Liver (tissue), 9 donors: Measurements from ENCODE around the gene FEM1C. TPM values are rescaled to one million over a fixed set of nuclear protein-coding genes. Genes with fewer than 3 reads are reported as not detected.

ENCODE experiments used
- DNase-seq: peaks from one replicate; pipeline ENCODE4 v3.0.0-alpha.2; 2017; ENCODE audit warnings: low spot score
- H3K27ac ChIP-seq, 2 donors: one replicate each; pipeline ENCODE4 v1.7.0; 2013; ENCODE audit warnings: inconsistent platforms in 2 of 2, low read length in 2 of 2, control low read depth in 1 of 2, low read depth in 1 of 2, mild to moderate bottlenecking in 1 of 2
- H3K27me3 ChIP-seq, 4 donors: one replicate each; pipeline versions ENCODE4 v1.6.1 to v1.7.0; 2013; ENCODE audit warnings: low read length in 3 of 4, inconsistent platforms in 1 of 4, mild to moderate bottlenecking in 1 of 4, moderate library complexity in 1 of 4; ENCODE audit not compliant: control insufficient read depth in 4 of 4, insufficient read depth in 4 of 4
- H3K36me3 ChIP-seq, 4 donors: one replicate each; pipeline versions ENCODE4 v1.6.1 to v1.7.0; 2013; ENCODE audit warnings: low read length in 3 of 4, mild to moderate bottlenecking in 3 of 4, low read depth in 1 of 4, moderate library complexity in 1 of 4; ENCODE audit not compliant: control insufficient read depth in 4 of 4, insufficient read depth in 3 of 4
- H3K4me1 ChIP-seq, 4 donors: one replicate each; pipeline versions ENCODE4 v1.6.1 to v1.7.0; 2013; ENCODE audit warnings: low read length in 3 of 4, mild to moderate bottlenecking in 3 of 4, moderate library complexity in 1 of 4; ENCODE audit not compliant: control insufficient read depth in 4 of 4, insufficient read depth in 4 of 4
- H3K4me3 ChIP-seq, 3 donors: one replicate each; pipeline versions ENCODE4 v1.6.1 to v1.7.0; 2013; ENCODE audit warnings: low read length in 3 of 3, control low read depth in 1 of 3, low read depth in 1 of 3, mild to moderate bottlenecking in 1 of 3
- H3K9ac ChIP-seq, 2 donors: one replicate each; pipeline ENCODE4 v1.7.0; 2013; ENCODE audit warnings: low read length in 2 of 2, mild to moderate bottlenecking in 2 of 2, moderate library complexity in 2 of 2, control low read depth in 1 of 2, low read depth in 1 of 2
- H3K9me3 ChIP-seq, 4 donors: one replicate each; pipeline versions ENCODE4 v1.6.1 to v1.7.0; 2013; ENCODE audit warnings: low read length in 3 of 4; ENCODE audit not compliant: control insufficient read depth in 4 of 4
- CTCF ChIP-seq: fragments of 150-350 bp; IDR thresholded peaks from 2 replicates; pipeline ENCODE4 v1.5.1; 2017; ENCODE audit warnings: improper control_type of control experiment, low read depth, low read length; ENCODE audit not compliant: missing input control
- EGR1 ChIP-seq, 2 donors: IDR thresholded peaks; 2 replicates each; pipeline ENCODE4 v1.6.1; 2016 to 2018; ENCODE audit warnings: antibody characterized with exemption in 2 of 2, low read depth in 2 of 2
- FOXA1 ChIP-seq: IDR thresholded peaks from 2 replicates; pipeline ENCODE4 v1.6.1; 2016; ENCODE audit warnings: antibody characterized with exemption
- FOXA2 ChIP-seq: IDR thresholded peaks from 2 replicates; pipeline ENCODE4 v1.6.1; 2016; ENCODE audit warnings: antibody characterized with exemption
- GABPA ChIP-seq, 2 donors: IDR thresholded peaks in 1 of 2; conservative IDR thresholded peaks in 1 of 2; 2 replicates each; pipeline ENCODE4 v1.6.1; 2016; ENCODE audit warnings: antibody characterized with exemption in 2 of 2, mild to moderate bottlenecking in 1 of 2, moderate library complexity in 1 of 2
- HNF4A ChIP-seq, 2 donors: conservative IDR thresholded peaks; 2 replicates each; pipeline ENCODE4 v1.6.1; 2016; ENCODE audit warnings: antibody characterized with exemption in 2 of 2, mild to moderate bottlenecking in 2 of 2
- HNF4G ChIP-seq: IDR thresholded peaks from 2 replicates; pipeline ENCODE4 v1.6.1; 2016; ENCODE audit warnings: antibody characterized with exemption
- JUND ChIP-seq, 2 donors: IDR thresholded peaks; 2 replicates each; pipeline ENCODE4 v1.6.1; 2016; ENCODE audit warnings: antibody characterized with exemption in 2 of 2
- MAX ChIP-seq: IDR thresholded peaks from 2 replicates; pipeline ENCODE4 v1.6.1; 2016; ENCODE audit warnings: antibody characterized with exemption
- NR2F2 ChIP-seq: IDR thresholded peaks from 2 replicates; pipeline ENCODE4 v1.6.1; 2016; ENCODE audit warnings: antibody characterized with exemption
- RAD21 ChIP-seq, 2 donors: IDR thresholded peaks; 2 replicates each; pipeline ENCODE4 v1.6.1; 2016; ENCODE audit warnings: antibody characterized with exemption in 2 of 2, mild to moderate bottlenecking in 2 of 2
- REST ChIP-seq: IDR thresholded peaks from 2 replicates; pipeline ENCODE4 v1.6.1; 2016; ENCODE audit warnings: antibody characterized with exemption, mild to moderate bottlenecking
- RXRA ChIP-seq, 2 donors: IDR thresholded peaks; 2 replicates each; pipeline ENCODE4 v1.6.1; 2017 to 2018; ENCODE audit warnings: antibody characterized with exemption in 2 of 2, mild to moderate bottlenecking in 1 of 2
- SP1 ChIP-seq: IDR thresholded peaks from 2 replicates; pipeline ENCODE4 v1.6.1; 2018; ENCODE audit warnings: antibody characterized with exemption, mild to moderate bottlenecking
- TAF1 ChIP-seq: conservative IDR thresholded peaks from 2 replicates; pipeline ENCODE4 v1.6.1; 2016; ENCODE audit warnings: antibody characterized with exemption, mild to moderate bottlenecking
- YY1 ChIP-seq: IDR thresholded peaks from 2 replicates; pipeline ENCODE4 v1.6.1; 2016; ENCODE audit warnings: antibody characterized with exemption, mild to moderate bottlenecking
- WGBS: extraction: QIAGEN DNeasy Blood & Tissue Kit; methylation state at CpG from one replicate; pipeline ENCODE4 v1.1.7; 2013; 5-methylcytosine and 5-hydroxymethylcytosine counted together
- polyA plus RNA-seq, 2 donors: library from polyadenylated mRNA; stranded (reverse) in 1 of 2; unstranded in 1 of 2; fragments of 200-250 nt in 1 of 2; fragments of >200 nt in 1 of 2; fragmentation: Nextera tagmentation in 1 of 2; extraction: Ambion mirVana in 1 of 2; gene quantifications; one replicate each; pipeline versions ENCODE4 v1.2.1 to v1.2.3, GENCODE V29; 2013 to 2015
- total RNA-seq, 2 donors: library from RNA; depleted of rRNA; stranded (reverse); fragments of >200 nt; gene quantifications; one replicate each; pipeline ENCODE4 v1.2.3, GENCODE V29; 2014
- TF ChIP-seq, protein P1 (sequence below): IDR thresholded peaks from 2 replicates; pipeline ENCODE4 v1.6.1; 2016; ENCODE audit warnings: antibody characterized with exemption
- TF ChIP-seq, protein P2 (sequence below): IDR thresholded peaks from 2 replicates; pipeline ENCODE4 v1.6.1; 2016; ENCODE audit warnings: antibody characterized with exemption
- donor health status: healthy.
- donor health status: healthy.
- donor health status: healthy.
- donor health status: healthy.
- donor health status: healthy.

Gene FEM1C
- total and polyA plus RNA-seq, 4 donors: 3.4 to 14.3 (median 8.8) TPM

DNA sequence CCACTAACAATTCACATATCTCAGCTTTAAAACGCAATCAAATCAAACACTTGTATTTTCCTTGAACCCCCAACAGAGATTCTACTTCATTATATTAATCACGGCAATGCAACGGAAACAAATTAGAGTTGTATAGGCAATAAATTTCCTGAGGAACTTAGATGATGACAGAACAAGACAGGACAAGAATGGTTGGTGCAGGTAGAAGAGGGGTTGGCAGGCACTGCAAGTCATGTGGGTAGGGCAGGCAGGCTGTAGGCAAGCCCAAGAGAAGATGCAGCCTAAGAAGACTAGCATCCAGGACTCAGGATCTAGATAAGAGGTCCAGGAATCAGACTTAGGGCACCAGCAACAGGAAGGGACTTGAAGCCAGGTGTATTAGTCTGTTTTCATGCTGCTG lies 16.6 kb upstream of the FEM1C start:
- no peak for DNase-seq
- WGBS: 96% methylated on average over 3 of the region's 3 CpGs
- Histone ChIP-seq H3K9ac (no peak overlapping the region), H3K36me3 (no peaks in the 10 kb centered on the region), H3K9me3 (no peaks in the 10 kb centered on the region), H3K4me1 (peaks cover 0 to 16% (median 7%) of the 10 kb centered on the region in 4 donors), H3K4me3 (no peak overlapping the region), H3K27me3 (no peaks in the 10 kb centered on the region), H3K27ac (no peak overlapping the region)
- no peak for TF ChIP-seq HNF4A (conservative IDR thresholded peaks at IDR 0.05)
- TF ChIP-seq JUND (IDR thresholded peaks at IDR 0.05): no peak
- TF ChIP-seq, protein P1, sequence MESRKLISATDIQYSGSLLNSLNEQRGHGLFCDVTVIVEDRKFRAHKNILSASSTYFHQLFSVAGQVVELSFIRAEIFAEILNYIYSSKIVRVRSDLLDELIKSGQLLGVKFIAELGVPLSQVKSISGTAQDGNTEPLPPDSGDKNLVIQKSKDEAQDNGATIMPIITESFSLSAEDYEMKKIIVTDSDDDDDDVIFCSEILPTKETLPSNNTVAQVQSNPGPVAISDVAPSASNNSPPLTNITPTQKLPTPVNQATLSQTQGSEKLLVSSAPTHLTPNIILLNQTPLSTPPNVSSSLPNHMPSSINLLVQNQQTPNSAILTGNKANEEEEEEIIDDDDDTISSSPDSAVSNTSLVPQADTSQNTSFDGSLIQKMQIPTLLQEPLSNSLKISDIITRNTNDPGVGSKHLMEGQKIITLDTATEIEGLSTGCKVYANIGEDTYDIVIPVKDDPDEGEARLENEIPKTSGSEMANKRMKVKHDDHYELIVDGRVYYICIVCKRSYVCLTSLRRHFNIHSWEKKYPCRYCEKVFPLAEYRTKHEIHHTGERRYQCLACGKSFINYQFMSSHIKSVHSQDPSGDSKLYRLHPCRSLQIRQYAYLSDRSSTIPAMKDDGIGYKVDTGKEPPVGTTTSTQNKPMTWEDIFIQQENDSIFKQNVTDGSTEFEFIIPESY: no peak
- TF ChIP-seq, protein P2, sequence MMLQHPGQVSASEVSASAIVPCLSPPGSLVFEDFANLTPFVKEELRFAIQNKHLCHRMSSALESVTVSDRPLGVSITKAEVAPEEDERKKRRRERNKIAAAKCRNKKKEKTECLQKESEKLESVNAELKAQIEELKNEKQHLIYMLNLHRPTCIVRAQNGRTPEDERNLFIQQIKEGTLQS: no peak
- no peak for TF ChIP-seq TAF1
- no peak for TF ChIP-seq CTCF
- no peak for TF ChIP-seq EGR1 (IDR thresholded peaks at IDR 0.05; ENCODE audit: low read depth in 2 of 2)
- no peak for TF ChIP-seq FOXA2
- TF ChIP-seq RAD21 (IDR thresholded peaks at IDR 0.05): no peak
- TF ChIP-seq RXRA (IDR thresholded peaks at IDR 0.05): no peak

GRCh38 chr5:115559524-115559923 lies 14.9 kb upstream of the FEM1C start:
- Histone ChIP-seq H3K27ac (no peak overlapping the region), H3K4me3 (no peak overlapping the region), H3K9me3 (no peaks in the 10 kb centered on the region), H3K36me3 (no peaks in the 10 kb centered on the region), H3K27me3 (no peaks in the 10 kb centered on the region), H3K4me1 (peaks cover 0 to 21% (median 10%) of the 10 kb centered on the region in 4 donors), H3K9ac (no peak overlapping the region)
- no peak for DNase-seq
- no peak for TF ChIP-seq HNF4G
- TF ChIP-seq REST: no peak
- TF ChIP-seq EGR1 (IDR thresholded peaks at IDR 0.05; ENCODE audit: low read depth in 2 of 2): no peak
- no peak for TF ChIP-seq NR2F2
- TF ChIP-seq, protein P2: no peak
- no peak for TF ChIP-seq HNF4A (conservative IDR thresholded peaks at IDR 0.05)
- TF ChIP-seq CTCF: no peak
- no peak for TF ChIP-seq TAF1
- TF ChIP-seq SP1: no peak
- no peak for TF ChIP-seq GABPA (IDR thresholded peaks at IDR 0.05 in 1 of 2, conservative IDR thresholded peaks at IDR 0.05 in 1 of 2)
- TF ChIP-seq YY1: no peak
- no peak for TF ChIP-seq JUND (IDR thresholded peaks at IDR 0.05)
- TF ChIP-seq RXRA (IDR thresholded peaks at IDR 0.05): no peak
- TF ChIP-seq FOXA2: no peak
- TF ChIP-seq, protein P1: no peak
- no peak for TF ChIP-seq FOXA1
- TF ChIP-seq RAD21 (IDR thresholded peaks at IDR 0.05): no peak
- no peak for TF ChIP-seq MAX
